Mesothelial cell of epicardium (in vitro differentiated cells): Measurements from ENCODE around the gene PREX1. TPM values are rescaled to one million over a fixed set of nuclear protein-coding genes. Genes with fewer than 3 reads are reported as not detected.

Experiments used
- DNase-seq, 2 experiments: peaks; one replicate each; pipeline ENCODE4 v3.0.0; 2021; ENCODE audit warnings: low spot score in 2 of 2; ENCODE audit not compliant: unreplicated experiment in 2 of 2
- H3K27ac Mint-ChIP-seq: 2 replicates; pipeline ENCODE4 v1.8.0; 2021; ENCODE audit warnings: mixed read lengths
- H3K27me3 Mint-ChIP-seq: 2 replicates; pipeline ENCODE4 v1.8.0; 2021; ENCODE audit warnings: low read depth, mixed read lengths
- H3K36me3 Mint-ChIP-seq: 2 replicates; pipeline ENCODE4 v1.8.0; 2021; ENCODE audit warnings: mixed read lengths
- H3K4me1 Mint-ChIP-seq: 2 replicates; pipeline ENCODE4 v1.8.0; 2021; ENCODE audit warnings: mixed read lengths
- H3K4me3 Mint-ChIP-seq: 2 replicates; pipeline ENCODE4 v1.8.0; 2021; ENCODE audit warnings: mild to moderate bottlenecking, moderate library complexity, mixed read lengths
- H3K9me3 Mint-ChIP-seq: 2 replicates; pipeline ENCODE4 v1.8.0; 2021; ENCODE audit warnings: mixed read lengths
- total RNA-seq: library from RNA; stranded (reverse); gene quantifications from 3 replicates; pipeline ENCODE4 v1.2.1, GENCODE V29; 2021
- TF ChIP-seq, protein P1 (sequence below): fragments of 200-600 bp; sonication (generic); IDR thresholded peaks from one replicate; pipeline ENCODE4 v1.5.0; 2021; ENCODE audit warnings: antibody characterized with exemption; ENCODE audit not compliant: unreplicated experiment

PREX1 gene
- total RNA-seq, 1 donor from 2014 or later, result 8.3 TPM

DNA sequence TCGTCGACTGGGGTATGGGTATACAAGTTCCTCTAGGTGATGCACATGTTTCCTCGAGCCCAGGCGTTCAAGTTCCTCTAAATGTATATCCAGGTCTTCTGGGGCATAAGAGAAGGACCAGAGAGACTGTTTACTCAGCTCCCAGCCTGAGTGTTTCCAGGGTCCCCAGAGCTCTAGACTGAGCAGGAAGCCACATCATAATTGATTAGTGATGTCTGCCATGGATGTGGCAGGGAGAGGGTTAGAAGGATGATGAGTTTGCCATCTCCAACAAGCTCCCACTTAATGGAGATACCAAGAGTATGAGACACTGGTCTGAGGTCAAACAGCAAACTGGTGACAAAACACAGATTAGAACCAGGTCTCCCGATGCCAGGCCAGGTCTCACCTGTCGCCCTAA is 74.8 kb downstream of the PREX1 start:
- Mint-ChIP-seq H3K27me3 (peaks cover 7% of the 10 kb centered on the region), H3K36me3 (no peaks in the 10 kb centered on the region), H3K4me1 (peaks cover 4% of the 10 kb centered on the region), H3K4me3 (no peak overlapping the region), H3K27ac (no peak overlapping the region), H3K9me3 (peaks cover 6% of the 10 kb centered on the region)
- TF ChIP-seq, protein P1, sequence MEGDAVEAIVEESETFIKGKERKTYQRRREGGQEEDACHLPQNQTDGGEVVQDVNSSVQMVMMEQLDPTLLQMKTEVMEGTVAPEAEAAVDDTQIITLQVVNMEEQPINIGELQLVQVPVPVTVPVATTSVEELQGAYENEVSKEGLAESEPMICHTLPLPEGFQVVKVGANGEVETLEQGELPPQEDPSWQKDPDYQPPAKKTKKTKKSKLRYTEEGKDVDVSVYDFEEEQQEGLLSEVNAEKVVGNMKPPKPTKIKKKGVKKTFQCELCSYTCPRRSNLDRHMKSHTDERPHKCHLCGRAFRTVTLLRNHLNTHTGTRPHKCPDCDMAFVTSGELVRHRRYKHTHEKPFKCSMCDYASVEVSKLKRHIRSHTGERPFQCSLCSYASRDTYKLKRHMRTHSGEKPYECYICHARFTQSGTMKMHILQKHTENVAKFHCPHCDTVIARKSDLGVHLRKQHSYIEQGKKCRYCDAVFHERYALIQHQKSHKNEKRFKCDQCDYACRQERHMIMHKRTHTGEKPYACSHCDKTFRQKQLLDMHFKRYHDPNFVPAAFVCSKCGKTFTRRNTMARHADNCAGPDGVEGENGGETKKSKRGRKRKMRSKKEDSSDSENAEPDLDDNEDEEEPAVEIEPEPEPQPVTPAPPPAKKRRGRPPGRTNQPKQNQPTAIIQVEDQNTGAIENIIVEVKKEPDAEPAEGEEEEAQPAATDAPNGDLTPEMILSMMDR, result no peak
- no peak for DNase-seq

DNA sequence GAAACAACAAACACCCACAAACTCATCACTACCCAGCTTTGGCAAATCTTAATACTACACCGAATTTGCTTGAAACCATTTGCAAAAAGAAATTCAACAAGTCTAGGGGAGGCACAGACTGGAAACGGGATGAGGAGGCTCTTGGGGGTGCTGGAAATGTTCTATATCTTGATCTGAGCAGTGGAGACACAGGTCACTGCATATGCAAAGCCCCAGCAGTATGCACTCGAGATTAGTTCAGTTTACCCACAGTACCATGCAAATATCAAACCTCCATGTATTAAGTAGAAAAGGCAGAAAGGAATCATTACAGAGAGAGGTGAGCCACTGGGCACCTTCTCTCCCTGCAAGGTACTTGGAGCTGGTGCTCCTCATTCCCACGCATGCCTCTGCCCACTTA is 75.9 kb downstream of the PREX1 start:
- no peaks in the 10 kb centered on the region for H3K36me3 Mint-ChIP-seq
- H3K27ac Mint-ChIP-seq, result no peak overlapping the region
- H3K4me3 Mint-ChIP-seq, result no peak overlapping the region
- peaks cover 6% of the 10 kb centered on the region for H3K9me3 Mint-ChIP-seq
- DNase-seq, result no peak
- TF ChIP-seq, protein P1, result no peak
- peaks cover 7% of the 10 kb centered on the region for H3K27me3 Mint-ChIP-seq
- peaks cover 6% of the 10 kb centered on the region for H3K4me1 Mint-ChIP-seq

DNA sequence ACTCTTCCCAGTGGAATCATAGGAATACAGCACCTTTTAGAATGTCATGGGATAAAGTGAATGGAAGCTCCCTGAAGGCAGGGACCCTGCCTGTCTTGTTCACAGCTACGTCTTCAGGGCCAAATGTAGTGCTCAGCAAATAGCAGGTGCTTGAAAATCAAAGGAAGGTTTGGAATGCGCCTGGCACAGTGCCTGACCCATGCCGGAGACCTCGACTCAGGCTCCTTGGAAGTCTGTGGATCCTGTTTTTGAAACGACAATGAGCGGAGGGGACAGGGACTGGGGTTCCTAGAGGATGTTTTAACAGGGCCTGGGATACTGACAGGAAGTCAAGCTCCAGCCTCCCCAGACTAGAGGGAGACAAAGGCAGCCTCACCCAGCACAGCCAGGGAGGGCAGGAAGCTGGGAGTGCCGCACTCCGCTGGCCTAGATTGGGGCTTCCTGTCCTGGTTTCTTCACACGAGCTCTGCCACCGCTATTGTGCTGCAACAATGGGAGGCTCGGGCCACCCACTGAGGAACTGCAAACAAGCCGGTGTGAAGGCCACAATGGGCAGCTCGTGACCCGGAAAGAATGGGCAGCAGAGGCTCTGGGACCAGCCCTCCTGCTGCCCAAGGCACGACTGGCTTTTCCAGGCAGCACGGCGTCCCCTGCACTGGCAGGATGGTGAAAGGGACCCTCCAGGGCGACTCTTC is 76.7 kb downstream of the PREX1 start:
- Mint-ChIP-seq H3K27me3 (peaks cover 7% of the 10 kb centered on the region), H3K27ac (no peak overlapping the region), H3K9me3 (peaks cover 6% of the 10 kb centered on the region), H3K4me3 (no peak overlapping the region), H3K4me1 (peaks cover 6% of the 10 kb centered on the region), H3K36me3 (no peaks in the 10 kb centered on the region)
- DNase-seq, result no peak
- TF ChIP-seq, protein P1, result no peak

DNA sequence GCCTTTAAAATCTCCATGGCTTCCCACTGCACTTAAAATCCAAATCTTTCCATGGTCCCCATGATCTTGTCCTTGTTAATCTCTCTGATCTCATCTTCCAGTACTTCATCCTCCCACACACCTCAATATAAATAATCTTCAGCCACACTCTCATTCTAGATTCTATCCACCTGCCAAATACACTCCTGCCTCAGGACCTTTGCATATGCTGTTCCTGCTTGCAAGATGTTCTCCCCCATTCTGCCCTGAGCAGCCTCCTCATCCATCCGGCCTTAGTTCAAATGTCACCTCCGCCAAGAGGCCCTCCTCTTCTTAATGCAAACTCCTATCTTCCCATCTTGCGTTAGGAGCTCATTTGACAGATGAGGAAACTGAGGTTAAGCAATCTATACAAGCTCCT is 77.4 kb downstream of the PREX1 start:
- peaks cover 6% of the 10 kb centered on the region for H3K4me1 Mint-ChIP-seq
- TF ChIP-seq, protein P1, result no peak
- peaks cover 4% of the 10 kb centered on the region for H3K9me3 Mint-ChIP-seq
- H3K36me3 Mint-ChIP-seq, result no peaks in the 10 kb centered on the region
- no peak overlapping the region for H3K4me3 Mint-ChIP-seq
- DNase-seq, result no peak
- no peak overlapping the region for H3K27ac Mint-ChIP-seq
- H3K27me3 Mint-ChIP-seq, result peaks cover 7% of the 10 kb centered on the region

DNA sequence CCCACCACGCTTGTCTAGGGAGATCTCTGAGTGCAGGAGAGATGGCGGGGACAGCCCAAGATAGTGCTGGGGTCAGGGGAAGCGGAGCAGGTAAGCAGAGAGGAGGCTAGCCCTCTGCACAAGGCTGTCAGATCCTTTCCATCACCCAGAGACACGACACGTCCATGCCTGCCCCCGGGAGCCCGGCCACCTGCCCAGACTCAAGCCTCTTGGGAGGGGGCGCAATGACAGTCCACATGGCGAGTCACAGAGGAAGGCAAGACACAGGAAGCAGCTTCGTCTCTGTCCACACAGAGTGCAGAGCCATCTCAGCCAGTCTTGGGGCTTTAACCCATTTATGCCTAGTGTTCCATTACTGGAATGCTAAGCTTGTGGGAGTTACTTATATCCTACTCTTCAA is 78.4 kb downstream of the PREX1 start:
- H3K4me3 Mint-ChIP-seq, result no peak overlapping the region
- peaks cover 6% of the 10 kb centered on the region for H3K4me1 Mint-ChIP-seq
- no peak overlapping the region for H3K27ac Mint-ChIP-seq
- TF ChIP-seq, protein P1, result no peak
- H3K27me3 Mint-ChIP-seq, result peaks cover 7% of the 10 kb centered on the region
- H3K9me3 Mint-ChIP-seq, result no peaks in the 10 kb centered on the region
- DNase-seq, result no peak
- no peaks in the 10 kb centered on the region for H3K36me3 Mint-ChIP-seq

DNA sequence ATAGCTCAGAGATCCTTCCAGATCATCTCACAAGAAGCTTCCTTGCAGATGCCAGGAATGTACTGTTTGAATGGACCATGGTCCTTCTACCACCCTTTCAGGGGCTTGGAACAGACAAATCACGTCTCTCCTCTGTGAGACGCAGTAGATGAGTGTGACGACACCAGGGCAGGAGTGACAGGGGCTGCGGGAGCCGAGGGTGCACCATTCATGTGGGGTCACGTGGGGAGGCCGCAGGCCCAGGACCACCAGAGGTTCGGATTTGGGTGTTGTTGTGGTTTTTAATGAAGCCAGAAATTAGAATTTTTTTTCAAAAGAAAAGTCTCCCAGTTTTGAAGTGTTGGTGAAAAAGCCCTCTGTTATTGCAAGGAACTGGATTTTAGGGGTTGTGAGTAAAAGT is 79.2 kb downstream of the PREX1 start:
- Mint-ChIP-seq H3K27me3 (peaks cover 7% of the 10 kb centered on the region), H3K4me1 (peaks cover 6% of the 10 kb centered on the region), H3K9me3 (no peaks in the 10 kb centered on the region), H3K4me3 (no peak overlapping the region), H3K36me3 (no peaks in the 10 kb centered on the region), H3K27ac (no peak overlapping the region)
- TF ChIP-seq, protein P1, result no peak
- DNase-seq, result no peak
